NB4 (cell line): ENCODE results near the gene B4GALNT4.

Experiments used
- DNase-seq: peaks from one replicate; pipeline ENCODE4 v3.0.0; 2010; ENCODE audit warnings: low read depth
- H3K4me3 ChIP-seq: one replicate; pipeline ENCODE4 v1.5.1; 2011; ENCODE audit warnings: mild to moderate bottlenecking, low read depth, low read length, moderate library complexity
- CTCF ChIP-seq: IDR thresholded peaks from one replicate; pipeline ENCODE4 v1.5.1; 2012; ENCODE audit warnings: low read depth, low read length
- MAX ChIP-seq: IDR thresholded peaks from 2 replicates; pipeline ENCODE4 v1.6.1; 2011; ENCODE audit warnings: low read depth, low read length
- MYC ChIP-seq: IDR thresholded peaks from 2 replicates; pipeline ENCODE4 v1.6.1; 2011; ENCODE audit warnings: low read depth, low read length
- POLR2A ChIP-seq: IDR thresholded peaks from 2 replicates; pipeline ENCODE4 v1.6.1; 2011; ENCODE audit warnings: mild to moderate bottlenecking; ENCODE audit not compliant: insufficient read length; ENCODE audit errors: extremely low read depth

B4GALNT4 gene

GRCh38 chr11:364991-365725 lies 4.1 kb upstream of the B4GALNT4 start:
- no peak overlapping the region for H3K4me3 ChIP-seq
- no peak for DNase-seq
- no peak for TF ChIP-seq MYC
- TF ChIP-seq CTCF = no peak
- no peak for TF ChIP-seq POLR2A
- TF ChIP-seq MAX = no peak

GRCh38 chr11:365831-366230 lies 3.5 kb upstream of the B4GALNT4 start:
- TF ChIP-seq POLR2A = no peak
- no peak for TF ChIP-seq CTCF
- no peak for TF ChIP-seq MYC
- no peak for TF ChIP-seq MAX
- no peak overlapping the region for H3K4me3 ChIP-seq
- DNase-seq = no peak

- TF ChIP-seq MAX = no peak
- H3K4me3 ChIP-seq = no peak overlapping the region
- no peak for DNase-seq
These were observed 1.3 kb upstream of the B4GALNT4 start for GRCh38 chr11:367956-368413.

- no peak overlapping the region for H3K4me3 ChIP-seq
- TF ChIP-seq CTCF (no peak), MYC (no peak), MAX (no peak), POLR2A (no peak)
- DNase-seq = no peak
These were observed 624 bp upstream of the B4GALNT4 start for GRCh38 chr11:368414-369335.

- H3K4me3 ChIP-seq = no peak overlapping the region
- no peak for DNase-seq
- TF ChIP-seq POLR2A (no peak), CTCF (no peak), MAX (no peak), MYC (no peak)
These were observed 1.0 kb downstream of the B4GALNT4 start for GRCh38 chr11:370070-370941.

- DNase-seq = no peak
- H3K4me3 ChIP-seq = no peak overlapping the region
- TF ChIP-seq POLR2A = no peak
- TF ChIP-seq MAX = no peak
- no peak for TF ChIP-seq MYC
- TF ChIP-seq CTCF = no peak
These were observed 1.8 kb downstream of the B4GALNT4 start for GRCh38 chr11:371051-371450.
